A673 (cell line): Measurements from ENCODE around the gene SLC15A4. TPM values are rescaled to one million over a fixed set of nuclear protein-coding genes. Genes with fewer than 3 reads are reported as not detected.

Experiments
- BruUV-seq: library from RNA; stranded (reverse); fragments of 400-500 nt; replicated peaks from 2 replicates; lab custom pipeline; 2021; lab: Mats Ljungman, UMichigan
- CTCF ChIA-PET: fragments of 300-600 bp; sonication (Branson Sonifier 250); formaldehyde crosslinking; loops from one replicate; lab custom pipeline; 2022; ENCODE audit warnings: antibody characterized with exemption; lab: Charles Lee
- POLR2A ChIA-PET: fragments of 300-600 bp; sonication (Branson Sonifier 250); formaldehyde crosslinking; loops from one replicate; lab custom pipeline; 2022; ENCODE audit warnings: antibody characterized with exemption; ENCODE audit not compliant: low non-redundant PET; lab: Charles Lee
- DNase-seq: peaks from one replicate; pipeline ENCODE4 v3.0.0-alpha.2; 2015; ENCODE audit warnings: low spot score
- H3K27ac ChIP-seq: fragments of 200-600 bp; sonication (generic); 2 replicates; pipeline ENCODE4 v1.5.1; 2016; ENCODE audit warnings: mixed run types, low read depth, mild to moderate bottlenecking, mixed read lengths, antibody characterized with exemption, low read length; ENCODE audit not compliant: poor library complexity, severe bottlenecking
- H3K27me3 ChIP-seq: fragments of 200-600 bp; sonication (generic); replicated peaks from 2 replicates; pipeline ENCODE4 v1.6.1; 2017; ENCODE audit warnings: mixed run types, low read depth, mild to moderate bottlenecking, mixed read lengths, antibody characterized with exemption, low read length; ENCODE audit not compliant: insufficient read depth, poor library complexity
- H3K36me3 ChIP-seq: fragments of 200-600 bp; sonication (generic); 2 replicates; pipeline ENCODE4 v1.6.1; 2016; ENCODE audit warnings: mixed run types, mild to moderate bottlenecking, mixed read lengths, antibody characterized with exemption, low read length; ENCODE audit not compliant: insufficient read depth, poor library complexity, severe bottlenecking
- H3K4me1 ChIP-seq: fragments of 200-600 bp; sonication (generic); 2 replicates; pipeline ENCODE4 v1.6.1; 2017; ENCODE audit warnings: mixed run types, mild to moderate bottlenecking, mixed read lengths, antibody characterized with exemption, low read length; ENCODE audit not compliant: insufficient read depth, poor library complexity, severe bottlenecking
- H3K4me3 ChIP-seq: fragments of 200-600 bp; sonication (generic); 2 replicates; pipeline ENCODE4 v1.5.1; 2016; ENCODE audit warnings: low read depth, mixed run types, mild to moderate bottlenecking, mixed read lengths, low read length; ENCODE audit not compliant: poor library complexity, severe bottlenecking
- H3K9me3 ChIP-seq: fragments of 200-600 bp; sonication (generic); 2 replicates; pipeline ENCODE4 v1.6.1; 2016; ENCODE audit warnings: mixed run types, low read depth, mild to moderate bottlenecking, mixed read lengths, antibody characterized with exemption, low read length; ENCODE audit not compliant: poor library complexity, severe bottlenecking
- CTCF ChIP-seq: fragments of 300-800, 200-600 bp; sonication (generic); conservative IDR thresholded peaks from 2 replicates; pipeline ENCODE4 v1.5.1; 2017; ENCODE audit warnings: low read depth, mild to moderate bottlenecking, antibody characterized with exemption, low read length, moderate library complexity, mixed read lengths
- EZH2 ChIP-seq: fragments of 200-600 bp; sonication (generic); IDR thresholded peaks from 2 replicates; pipeline ENCODE4 v1.6.1; 2017; ENCODE audit warnings: borderline replicate concordance, low read depth, mild to moderate bottlenecking, mixed read lengths, antibody characterized with exemption, low read length; ENCODE audit not compliant: poor library complexity, severe bottlenecking
- intact Hi-C: fragments of 100-400 bp; cut with micrococcal nuclease; formaldehyde crosslinking; loops from one replicate; pipeline ENCODE4 v1.10.0; 2022; ENCODE audit not compliant: unreplicated experiment
- total RNA-seq: library from RNA; stranded (reverse); gene quantifications from 2 replicates; pipeline ENCODE4 v1.2.3, GENCODE V29; 2021

The SLC15A4 gene
- total RNA-seq, 1 experiment from 2014 or later: 20.3 TPM

DNA sequence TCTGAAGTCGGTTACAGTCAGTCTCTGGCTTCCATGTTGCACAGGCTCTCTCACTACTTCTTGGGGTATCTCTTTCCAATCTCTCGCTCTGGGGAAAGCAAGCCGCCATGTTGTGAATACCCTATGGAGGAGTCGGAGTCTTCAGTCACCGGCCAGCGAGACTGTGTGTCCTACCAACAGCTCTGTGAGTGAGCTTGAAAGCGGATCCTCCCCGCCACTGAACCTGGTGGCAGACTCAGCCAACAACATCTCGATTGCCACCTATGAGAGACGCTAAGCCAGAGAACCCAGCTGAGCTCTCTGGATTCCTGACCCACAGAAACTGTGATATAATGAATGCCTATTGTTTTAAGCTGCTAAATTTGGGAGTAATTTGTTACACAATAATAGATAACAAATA, 51.5 kb downstream of the SLC15A4 start:
- ChIA-PET CTCF (no interaction called here), POLR2A (no interaction called here)
- Histone ChIP-seq H3K36me3 (no peaks in the 10 kb centered on the region), H3K9me3 (no peaks in the 10 kb centered on the region), H3K4me3 (no peak overlapping the region), H3K4me1 (no peaks in the 10 kb centered on the region), H3K27me3 (peaks cover 11% of the 10 kb centered on the region), H3K27ac (no peak overlapping the region)
- BruUV-seq: no TSS peak
- no peak for DNase-seq
- TF ChIP-seq CTCF: no peak
- TF ChIP-seq EZH2: no peak
- intact Hi-C loops: no loop called here

DNA sequence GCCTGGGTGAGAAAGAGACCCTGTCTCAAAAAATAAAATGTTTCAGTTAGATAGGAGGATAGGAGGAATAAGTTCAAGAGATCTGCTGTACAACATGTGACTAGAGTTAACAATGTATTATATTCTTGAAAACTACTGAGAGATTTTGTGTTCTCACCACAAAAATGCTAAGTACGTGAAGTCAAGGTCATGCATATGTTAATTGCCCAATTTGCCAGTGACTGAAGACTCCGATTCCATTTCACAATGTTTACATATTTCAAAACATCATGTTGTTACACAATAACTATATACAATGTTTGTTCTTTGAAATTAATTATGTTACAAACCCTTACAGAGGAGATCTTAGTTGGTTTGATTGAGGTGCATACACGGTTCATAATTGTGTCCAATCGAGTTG, 52.1 kb downstream of the SLC15A4 start:
- no peak overlapping the region for H3K27ac ChIP-seq

GRCh38 chr12:128767518-128767917, 56.2 kb downstream of the SLC15A4 start:
- H3K4me3 ChIP-seq: no peak overlapping the region
- H3K36me3 ChIP-seq: no peaks in the 10 kb centered on the region
- no peaks in the 10 kb centered on the region for H3K9me3 ChIP-seq
- intact Hi-C loops: no loop called here
- BruUV-seq: no TSS peak
- DNase-seq: no peak
- H3K27ac ChIP-seq: no peak overlapping the region
- ChIA-PET CTCF (no interaction called here), POLR2A (interaction anchor here (0.7 kb wide), 1 partner anchor 199 kb away, joined by 3 read pairs; no protein-coding TSS in a partner anchor)
- H3K27me3 ChIP-seq: peaks cover 51% of the 10 kb centered on the region
- TF ChIP-seq CTCF (no peak), EZH2 (no peak)
- no peaks in the 10 kb centered on the region for H3K4me1 ChIP-seq

More for the DNA sequence above, 52.1 kb downstream of the SLC15A4 start:
- H3K27me3 ChIP-seq: peaks cover 17% of the 10 kb centered on the region
- no TSS peak for BruUV-seq
- POLR2A ChIA-PET: no interaction called here
- H3K36me3 ChIP-seq: no peaks in the 10 kb centered on the region
- H3K9me3 ChIP-seq: no peaks in the 10 kb centered on the region
- H3K4me1 ChIP-seq: no peaks in the 10 kb centered on the region
- no peak overlapping the region for H3K4me3 ChIP-seq
- intact Hi-C loops: no loop called here
- no peak for TF ChIP-seq EZH2
- TF ChIP-seq CTCF: no peak
- no peak for DNase-seq
- CTCF ChIA-PET: no interaction called here
